OCI-LY3 (cell line): ENCODE data around the gene DOCK7.

Experiments used
- H2AFZ ChIP-seq: fragments of 200-600, 300-600 bp; shearing (Covaris generic); 2 replicates; pipeline ENCODE4 v1.6.0; 2014; ENCODE audit warnings: antibody characterized with exemption, low read depth, low read length
- H3K27ac ChIP-seq: fragments of 200-600, 300-600 bp; sonication (generic); 2 replicates; pipeline ENCODE4 v1.5.1; 2014; ENCODE audit warnings: mild to moderate bottlenecking, low read length, moderate library complexity, mixed read lengths
- H3K27me3 ChIP-seq: fragments of 200-600, 300-600 bp; sonication (generic); 2 replicates; pipeline ENCODE4 v1.6.1; 2014; ENCODE audit warnings: low read depth, low read length, mixed read lengths
- H3K36me3 ChIP-seq: fragments of 200-600, 300-600 bp; sonication (generic); replicated peaks from 2 replicates; pipeline ENCODE3; 2014; ENCODE audit warnings: low read depth, low read length, mixed read lengths
- H3K4me1 ChIP-seq: fragments of 300-600, 200-600 bp; sonication (generic); 2 replicates; pipeline ENCODE4 v1.6.1; 2014; ENCODE audit warnings: low read length, mixed read lengths
- H3K4me2 ChIP-seq: fragments of 200-600, 300-600 bp; sonication (generic); 2 replicates; pipeline ENCODE4 v1.6.1; 2014; ENCODE audit warnings: low read length, mixed read lengths
- H3K4me3 ChIP-seq: fragments of 300-600, 200-600 bp; sonication (generic); 2 replicates; pipeline ENCODE4 v1.5.1; 2014; ENCODE audit warnings: antibody characterized with exemption, mild to moderate bottlenecking, low read length, moderate library complexity
- H3K79me2 ChIP-seq: fragments of 300-600, 200-600 bp; shearing (Covaris generic); 2 replicates; pipeline ENCODE4 v1.6.1; 2014; ENCODE audit warnings: mild to moderate bottlenecking, low read length, mixed read lengths
- H3K9ac ChIP-seq: fragments of 300-600, 200-600 bp; shearing (Covaris generic); 2 replicates; pipeline ENCODE4 v1.6.0; 2014; ENCODE audit warnings: mild to moderate bottlenecking, low read length, moderate library complexity
- H3K9me3 ChIP-seq: fragments of 200-600, 300-600 bp; shearing (Covaris generic); 2 replicates; pipeline ENCODE4 v1.6.1; 2014; ENCODE audit warnings: low read length, mixed read lengths; ENCODE audit not compliant: insufficient read depth
- H4K20me1 ChIP-seq: fragments of 200-600, 300-600 bp; sonication (generic); 2 replicates; pipeline ENCODE4 v1.6.1; 2016; ENCODE audit warnings: low read length, mixed read lengths; ENCODE audit not compliant: insufficient read depth
- EZH2phosphoT487 ChIP-seq: fragments of 200-600 bp; shearing (Covaris generic); IDR thresholded peaks from 2 replicates; pipeline ENCODE4 v1.6.1; 2018; ENCODE audit warnings: antibody characterized with exemption, mixed run types, low read depth
- TF ChIP-seq, protein P1 (sequence below): fragments of 200-600, 300-600 bp; sonication (generic); IDR thresholded peaks from 2 replicates; pipeline ENCODE4 v1.5.1; 2014; ENCODE audit warnings: antibody characterized with exemption, low read length, low read depth

Gene DOCK7

DNA sequence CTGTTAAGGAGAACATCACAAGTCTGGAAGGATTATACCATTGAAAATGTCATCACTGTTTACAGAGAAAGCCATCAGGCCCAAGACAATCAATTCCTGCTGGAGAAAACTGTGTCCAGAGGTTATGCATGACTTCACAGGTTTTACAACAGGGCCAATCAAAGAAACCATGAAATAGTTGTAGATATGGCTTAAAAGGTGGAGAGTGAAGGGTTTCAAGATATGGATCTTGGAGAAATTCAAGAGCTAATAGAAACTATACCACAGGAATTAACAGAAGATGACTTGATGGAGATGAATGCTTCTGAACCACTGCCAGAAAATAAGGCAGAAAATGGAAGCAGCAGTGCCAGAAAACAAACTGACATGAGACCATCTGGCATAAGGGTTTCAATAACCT, 221.1 kb downstream of the DOCK7 start:
- no peaks in the 10 kb centered on the region for H3K36me3 ChIP-seq
- H3K27me3 ChIP-seq, result no peaks in the 10 kb centered on the region
- no peaks in the 10 kb centered on the region for H3K79me2 ChIP-seq
- H3K9ac ChIP-seq, result no peak overlapping the region
- H3K27ac ChIP-seq, result no peak overlapping the region
- no peak for TF ChIP-seq EZH2phosphoT487
- TF ChIP-seq, protein P1, sequence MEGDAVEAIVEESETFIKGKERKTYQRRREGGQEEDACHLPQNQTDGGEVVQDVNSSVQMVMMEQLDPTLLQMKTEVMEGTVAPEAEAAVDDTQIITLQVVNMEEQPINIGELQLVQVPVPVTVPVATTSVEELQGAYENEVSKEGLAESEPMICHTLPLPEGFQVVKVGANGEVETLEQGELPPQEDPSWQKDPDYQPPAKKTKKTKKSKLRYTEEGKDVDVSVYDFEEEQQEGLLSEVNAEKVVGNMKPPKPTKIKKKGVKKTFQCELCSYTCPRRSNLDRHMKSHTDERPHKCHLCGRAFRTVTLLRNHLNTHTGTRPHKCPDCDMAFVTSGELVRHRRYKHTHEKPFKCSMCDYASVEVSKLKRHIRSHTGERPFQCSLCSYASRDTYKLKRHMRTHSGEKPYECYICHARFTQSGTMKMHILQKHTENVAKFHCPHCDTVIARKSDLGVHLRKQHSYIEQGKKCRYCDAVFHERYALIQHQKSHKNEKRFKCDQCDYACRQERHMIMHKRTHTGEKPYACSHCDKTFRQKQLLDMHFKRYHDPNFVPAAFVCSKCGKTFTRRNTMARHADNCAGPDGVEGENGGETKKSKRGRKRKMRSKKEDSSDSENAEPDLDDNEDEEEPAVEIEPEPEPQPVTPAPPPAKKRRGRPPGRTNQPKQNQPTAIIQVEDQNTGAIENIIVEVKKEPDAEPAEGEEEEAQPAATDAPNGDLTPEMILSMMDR, result no peak
- H2AFZ ChIP-seq, result no peak overlapping the region
- H4K20me1 ChIP-seq, result no peaks in the 10 kb centered on the region
- H3K9me3 ChIP-seq, result no peaks in the 10 kb centered on the region
- H3K4me3 ChIP-seq, result no peak overlapping the region
- no peaks in the 10 kb centered on the region for H3K4me1 ChIP-seq
- H3K4me2 ChIP-seq, result no peak overlapping the region

DNA sequence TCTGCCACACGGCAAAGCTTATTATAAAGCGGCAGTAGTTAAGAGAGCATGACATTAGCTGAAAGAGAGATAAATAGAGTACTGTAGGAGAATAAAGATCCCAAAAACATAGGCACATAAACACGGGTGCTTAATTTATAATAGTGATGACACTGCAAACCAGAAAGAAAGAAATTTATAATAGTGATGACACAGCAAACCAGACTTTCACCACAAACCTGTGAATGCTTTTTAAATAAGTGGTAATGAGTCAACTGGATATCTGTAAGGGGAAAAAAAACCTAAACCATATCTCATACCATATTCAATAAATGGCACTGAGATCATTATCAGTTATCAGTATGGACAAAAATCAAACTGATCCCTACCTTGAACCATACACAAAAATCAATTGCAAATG, 225.8 kb downstream of the DOCK7 start:
- no peak overlapping the region for H3K4me2 ChIP-seq
- H3K9ac ChIP-seq, result no peak overlapping the region

DNA sequence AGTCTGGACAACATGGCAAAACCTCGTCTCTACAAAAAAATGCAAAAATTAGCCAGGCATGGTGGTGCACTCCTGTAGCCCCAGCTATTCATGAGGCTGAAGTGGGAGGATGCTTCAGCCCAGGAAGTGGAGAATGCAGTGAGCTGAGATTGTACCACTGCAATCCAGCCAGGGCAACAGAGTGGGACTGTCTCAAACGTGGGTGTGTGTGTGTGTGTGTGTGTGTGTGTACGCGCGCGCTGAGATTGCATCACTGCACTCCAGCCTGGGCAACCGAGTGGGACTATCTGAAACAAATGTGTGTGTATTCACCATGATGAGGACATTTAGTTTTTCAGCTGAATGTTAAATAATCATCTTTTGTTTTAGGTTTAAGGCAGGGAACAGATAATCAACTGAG, 230.2 kb downstream of the DOCK7 start:
- Histone ChIP-seq H3K79me2 (no peaks in the 10 kb centered on the region), H3K4me2 (no peak overlapping the region), H4K20me1 (no peaks in the 10 kb centered on the region), H3K9me3 (no peaks in the 10 kb centered on the region), H2AFZ (no peak overlapping the region), H3K9ac (no peak overlapping the region), H3K4me1 (no peaks in the 10 kb centered on the region), H3K4me3 (no peak overlapping the region), H3K36me3 (peaks cover 13% of the 10 kb centered on the region), H3K27me3 (no peaks in the 10 kb centered on the region), H3K27ac (no peak overlapping the region)
- no peak for TF ChIP-seq EZH2phosphoT487
- TF ChIP-seq, protein P1, result no peak

More for the DNA sequence above, 225.8 kb downstream of the DOCK7 start:
- H2AFZ ChIP-seq, result no peak overlapping the region
- H3K27ac ChIP-seq, result no peak overlapping the region
- no peaks in the 10 kb centered on the region for H3K9me3 ChIP-seq
- no peaks in the 10 kb centered on the region for H3K4me1 ChIP-seq
- H3K4me3 ChIP-seq, result no peak overlapping the region
- no peaks in the 10 kb centered on the region for H3K79me2 ChIP-seq
- TF ChIP-seq, protein P1, result no peak
- no peak for TF ChIP-seq EZH2phosphoT487
- no peaks in the 10 kb centered on the region for H3K36me3 ChIP-seq
- no peaks in the 10 kb centered on the region for H3K27me3 ChIP-seq
- H4K20me1 ChIP-seq, result no peaks in the 10 kb centered on the region

DNA sequence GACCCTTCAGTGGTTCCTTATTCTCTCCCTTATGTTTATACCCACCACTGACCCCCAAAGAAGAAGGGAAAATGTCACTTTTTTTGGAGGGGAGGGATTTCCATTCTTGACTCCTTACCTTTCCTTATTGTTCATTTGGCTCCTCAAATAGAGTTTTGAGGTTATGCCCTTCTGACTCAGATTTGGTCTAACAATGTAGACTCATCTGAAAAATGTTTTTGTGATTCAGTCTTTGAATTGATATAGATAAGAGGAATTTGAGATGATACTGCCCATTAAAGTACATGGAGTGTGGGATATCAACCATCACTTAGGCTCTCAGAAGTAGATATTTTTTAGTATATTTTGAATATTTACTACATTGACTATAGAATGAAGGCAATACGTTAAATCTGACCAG, 235.2 kb downstream of the DOCK7 start:
- Histone ChIP-seq H3K4me3 (no peak overlapping the region), H4K20me1 (peaks cover 26% of the 10 kb centered on the region), H3K79me2 (peaks cover 25% of the 10 kb centered on the region), H3K36me3 (peaks cover 46% of the 10 kb centered on the region), H3K9me3 (no peaks in the 10 kb centered on the region), H3K27ac (no peak overlapping the region), H3K4me1 (peaks cover 10% of the 10 kb centered on the region), H2AFZ (no peak overlapping the region), H3K9ac (no peak overlapping the region), H3K27me3 (no peaks in the 10 kb centered on the region), H3K4me2 (no peak overlapping the region)
- TF ChIP-seq EZH2phosphoT487, result no peak
- TF ChIP-seq, protein P1, result no peak
